NCI-H128 (cell line): ENCODE results near the gene IL1A.
A peak's percentile ranks its signal among the peaks of the same experiment; 100 is the strongest.

Experiments used
- DNase-seq: peaks from one replicate; lab custom pipeline; 2025; ENCODE audit not compliant: unreplicated experiment; lab: John Stamatoyannopoulos, UW

Gene IL1A

GRCh38 chr2:112728029-112728362 is 56.3 kb downstream of the IL1A start:
- DNase-seq = no peak

- no peak for DNase-seq
These were observed 56.8 kb downstream of the IL1A start for GRCh38 chr2:112727276-112728028.

GRCh38 chr2:112726487-112727190 is 57.7 kb downstream of the IL1A start:
- peak; percentile 89 for DNase-seq

DNA sequence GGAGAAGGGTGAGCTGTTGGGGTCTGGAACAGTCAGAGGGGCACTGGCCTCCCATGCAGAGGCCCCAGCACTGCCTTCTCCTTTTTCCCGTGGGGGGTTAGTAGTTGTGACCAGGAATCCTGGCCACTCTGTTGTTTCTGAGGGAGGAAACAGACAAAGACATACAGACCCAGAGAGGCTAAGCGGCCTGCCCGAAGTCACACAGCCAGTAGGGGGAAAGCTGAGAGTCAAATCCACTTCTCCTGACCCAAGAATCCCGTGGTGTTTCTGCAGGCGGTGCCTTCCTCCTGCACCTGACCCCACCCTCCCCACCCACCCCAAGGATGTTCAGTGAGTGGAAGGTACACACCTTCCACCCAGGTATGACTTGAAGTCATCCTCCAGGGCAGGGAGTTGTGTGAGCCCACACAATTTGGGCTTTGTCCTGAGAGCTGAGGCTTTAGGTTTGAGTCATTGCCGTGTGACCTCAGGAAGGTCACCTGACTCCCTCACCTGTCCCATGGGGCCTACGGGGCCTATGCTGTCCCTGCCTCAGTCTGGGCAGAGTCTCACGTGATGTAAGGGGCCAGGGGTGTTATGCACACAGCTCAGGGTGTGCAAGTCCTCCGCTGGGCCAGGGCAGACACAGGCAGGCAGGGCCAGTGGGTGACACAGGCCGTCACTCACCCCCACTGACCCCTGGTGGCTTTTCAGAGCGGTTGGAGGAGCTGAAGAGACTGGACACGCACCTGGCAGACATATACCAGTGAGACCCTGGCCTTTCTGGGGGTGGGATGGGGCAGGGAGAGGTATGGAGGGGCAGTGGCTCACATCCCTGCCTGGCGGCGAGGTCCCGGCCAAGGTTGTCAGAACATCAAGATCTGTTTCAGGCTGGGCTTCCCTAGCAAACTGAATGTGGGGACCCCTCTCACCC is 58.5 kb downstream of the IL1A start:
- no peak for DNase-seq

DNA sequence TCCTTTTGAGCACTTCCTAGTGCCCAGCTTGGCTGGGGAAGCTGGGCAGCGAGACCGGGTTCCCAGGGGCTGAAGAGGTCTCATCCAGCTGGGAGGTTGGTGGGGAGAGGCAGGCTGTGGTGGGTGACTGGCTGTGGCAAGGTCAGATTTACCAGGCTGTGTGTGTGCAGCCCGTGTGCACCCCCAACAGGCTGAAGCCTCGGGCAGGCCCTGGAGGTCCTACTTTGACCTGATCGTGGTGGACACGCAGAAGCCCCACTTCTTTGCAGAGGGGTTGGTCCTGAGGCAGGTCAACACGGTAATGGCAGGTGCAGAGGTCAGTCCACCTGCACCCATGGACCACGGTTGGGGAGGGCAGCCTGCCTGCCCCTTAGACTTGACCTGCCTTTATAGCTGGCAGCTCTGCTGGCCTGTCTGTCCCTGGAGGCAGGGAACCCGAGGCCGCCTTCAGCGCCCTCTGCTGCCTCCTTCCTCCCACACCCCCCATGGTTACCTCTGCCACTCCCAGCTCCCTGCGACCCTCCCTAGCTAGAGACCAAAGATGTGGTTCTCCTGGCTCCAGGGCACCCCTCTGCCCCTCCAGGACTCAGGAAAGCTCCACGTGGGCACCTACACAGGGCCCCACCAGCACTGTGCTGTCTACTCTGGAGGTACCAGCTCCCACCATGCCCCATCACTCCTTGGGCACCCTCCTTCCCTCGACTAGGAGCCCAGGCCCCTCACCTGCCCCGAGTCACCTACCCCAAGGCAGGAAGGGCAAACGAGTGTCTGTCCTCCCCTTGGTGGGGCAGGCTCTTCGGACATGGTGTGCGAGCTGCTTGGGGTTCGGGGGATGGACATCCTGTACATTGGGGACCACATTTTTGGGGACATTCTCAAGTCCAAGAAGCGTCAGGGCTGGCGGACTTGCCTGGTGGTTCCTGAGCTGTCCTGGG is 59.4 kb downstream of the IL1A start:
- DNase-seq = no peak

- DNase-seq = no peak
These were observed 60.3 kb downstream of the IL1A start for GRCh38 chr2:112723995-112724394.
